SK-N-SH (cell line): Measurements from ENCODE around the gene ZNF559. TPM values are rescaled to one million over a fixed set of nuclear protein-coding genes. Genes with fewer than 3 reads are reported as not detected.

ENCODE experiments used
- CTCF ChIA-PET: fragments of 300-600, 350-600 bp; formaldehyde crosslinking; extraction: SDS; loops from one replicate; lab custom pipeline; 2021; lab: Yijun Ruan, JAX
- POLR2A ChIA-PET: fragments of 350-600 bp; sonication (Branson Sonifier 250); formaldehyde crosslinking; extraction: SDS; loops from one replicate; lab custom pipeline; 2020; ENCODE audit warnings: antibody characterized with exemption, inconsistent platforms; lab: Yijun Ruan, JAX
- DNase-seq: peaks from one replicate; pipeline ENCODE4 v3.0.0; 2012
- H2AFZ ChIP-seq: fragments of 200-600 bp; sonication (generic); 2 replicates; pipeline ENCODE4 v1.8.1; 2016; ENCODE audit warnings: antibody characterized with exemption, mild to moderate bottlenecking, low read depth
- H3F3A ChIP-seq: fragments of 200-600 bp; sonication (generic); replicated peaks from 2 replicates; pipeline ENCODE3; 2016; ENCODE audit warnings: antibody characterized with exemption, mild to moderate bottlenecking; ENCODE audit not compliant: insufficient read depth
- H3K27ac ChIP-seq, 2 experiments: fragments of 200-500 bp in 1 of 2; fragments of 200-600 bp in 1 of 2; sonication (Bioruptor generic) in 1 of 2; sonication (generic), shearing (Covaris generic) in 1 of 2; 2 replicates each; pipeline versions ENCODE4 v1.5.1 to v1.6.1; 2014 to 2016; ENCODE audit warnings: low read depth in 2 of 2, inconsistent platforms in 1 of 2, low read length in 1 of 2, mild to moderate bottlenecking in 1 of 2, mixed read lengths in 1 of 2
- H3K27me3 ChIP-seq: fragments of 200-600 bp; sonication (generic), shearing (Covaris generic); 2 replicates; pipeline ENCODE4 v1.6.1; 2016; ENCODE audit warnings: mixed run types; ENCODE audit not compliant: insufficient read depth
- H3K36me3 ChIP-seq, 2 experiments: fragments of 200-500 bp in 1 of 2; fragments of 200-600 bp in 1 of 2; sonication (Bioruptor generic) in 1 of 2; sonication (generic) in 1 of 2; replicated peaks in 1 of 2; 2 replicates each; pipeline versions ENCODE3 to v1.5.1; 2014 to 2016; ENCODE audit warnings: low read length in 1 of 2, mild to moderate bottlenecking in 1 of 2; ENCODE audit not compliant: insufficient read depth in 2 of 2, control insufficient read depth in 1 of 2
- H3K4me1 ChIP-seq, 2 experiments: fragments of 200-500 bp in 1 of 2; fragments of 200-600 bp in 1 of 2; sonication (Bioruptor generic) in 1 of 2; sonication (generic), shearing (Covaris generic) in 1 of 2; 2 replicates each; pipeline versions ENCODE4 v1.5.1 to v1.6.1; 2014 to 2016; ENCODE audit warnings: low read depth in 1 of 2, low read length in 1 of 2, mixed run types in 1 of 2; ENCODE audit not compliant: insufficient read depth in 2 of 2, control insufficient read depth in 1 of 2
- H3K4me2 ChIP-seq: fragments of 200-600 bp; sonication (generic), shearing (Covaris generic); 2 replicates; pipeline ENCODE4 v1.6.1; 2017; ENCODE audit warnings: mixed run types
- H3K4me3 ChIP-seq, 2 experiments: fragments of 200-500 bp in 1 of 2; fragments of 200-600 bp in 1 of 2; sonication (Bioruptor generic) in 1 of 2; sonication (generic), shearing (Covaris generic) in 1 of 2; 2 replicates each; pipeline versions ENCODE4 v1.5.1 to v1.8.1; 2014 to 2016; ENCODE audit warnings: low read depth in 2 of 2, inconsistent platforms in 1 of 2, low read length in 1 of 2, mild to moderate bottlenecking in 1 of 2, mixed read lengths in 1 of 2, moderate library complexity in 1 of 2
- H3K79me2 ChIP-seq: fragments of 200-600 bp; sonication (generic); 2 replicates; pipeline ENCODE4 v1.8.1; 2017; ENCODE audit warnings: mild to moderate bottlenecking; ENCODE audit not compliant: insufficient read depth
- H3K9ac ChIP-seq: fragments of 200-600 bp; sonication (generic); 2 replicates; pipeline ENCODE4 v1.6.1; 2017; ENCODE audit warnings: mixed run types
- H3K9me2 ChIP-seq: fragments of 200-600 bp; sonication (generic); 2 replicates; pipeline ENCODE4 v1.6.1; 2017; ENCODE audit warnings: mixed run types
- H3K9me3 ChIP-seq: fragments of 200-600 bp; sonication (generic); 2 replicates; pipeline ENCODE4 v1.6.1; 2017; ENCODE audit warnings: mixed run types, mild to moderate bottlenecking, moderate library complexity
- H4K20me1 ChIP-seq: fragments of 200-600 bp; sonication (generic); 2 replicates; pipeline ENCODE4 v1.6.1; 2017; ENCODE audit warnings: mild to moderate bottlenecking, mixed run types; ENCODE audit not compliant: insufficient read depth
- FOSL2 ChIP-seq: IDR thresholded peaks from 2 replicates; pipeline ENCODE4 v1.4.0; 2012; ENCODE audit warnings: low read depth, mild to moderate bottlenecking, moderate library complexity, borderline replicate concordance
- FOXJ3 ChIP-seq: sonication (generic); formaldehyde crosslinking; IDR thresholded peaks from 2 replicates; pipeline ENCODE4 v1.5.1; 2020; ENCODE audit warnings: mild to moderate bottlenecking, missing genetic modification reagents
- FOXM1 ChIP-seq: IDR thresholded peaks from 2 replicates; pipeline ENCODE4 v1.4.0; 2012; ENCODE audit warnings: low read depth, mild to moderate bottlenecking
- GABPA ChIP-seq: IDR thresholded peaks from 2 replicates; pipeline ENCODE4 v1.4.0; 2012; ENCODE audit warnings: low read depth, mild to moderate bottlenecking
- IRF3 ChIP-seq: fragments of 150-350 bp; IDR thresholded peaks from 2 replicates; pipeline ENCODE4 v1.6.1; 2016; ENCODE audit warnings: mild to moderate bottlenecking, low read depth, low read length
- MXI1 ChIP-seq: IDR thresholded peaks from 2 replicates; pipeline ENCODE4 v1.6.1; 2012; ENCODE audit warnings: mild to moderate bottlenecking, low read depth, low read length, improper control_type of control experiment
- RAD21 ChIP-seq: IDR thresholded peaks from 2 replicates; pipeline ENCODE4 v1.6.1; 2012; ENCODE audit warnings: mild to moderate bottlenecking, low read length
- REST ChIP-seq: IDR thresholded peaks from 2 replicates; pipeline ENCODE4 v1.6.1; 2012; ENCODE audit warnings: mild to moderate bottlenecking, low read depth, low read length, moderate library complexity
- RFX5 ChIP-seq: IDR thresholded peaks from 2 replicates; pipeline ENCODE4 v1.6.1; 2012; ENCODE audit warnings: mild to moderate bottlenecking, improper control_type of control experiment, low read length
- SIN3A ChIP-seq: IDR thresholded peaks from 2 replicates; pipeline ENCODE4 v1.6.1; 2012; ENCODE audit warnings: low read depth, mild to moderate bottlenecking, low read length, moderate library complexity, borderline replicate concordance
- SMC3 ChIP-seq: IDR thresholded peaks from 2 replicates; pipeline ENCODE4 v1.6.1; 2012; ENCODE audit warnings: low read depth, low read length, improper control_type of control experiment
- TAF1 ChIP-seq: IDR thresholded peaks from 2 replicates; pipeline ENCODE4 v1.6.1; 2012; ENCODE audit warnings: low read depth, mild to moderate bottlenecking, low read length, moderate library complexity, borderline replicate concordance
- WGBS: methylation state at CpG from one replicate; pipeline ENCODE4 v1.1.6; 2017; ENCODE audit warnings: low lambda C conversion rate; 5-methylcytosine and 5-hydroxymethylcytosine counted together
- polyA plus RNA-seq, 3 experiments: library from polyadenylated mRNA; depleted of rRNA; stranded (reverse); fragments of >200 nt; gene quantifications; 2 replicates each; pipeline ENCODE4 v1.2.3, GENCODE V29; 2012
- TF ChIP-seq, protein P1 (sequence below): IDR thresholded peaks from 2 replicates; pipeline ENCODE4 v1.4.0; 2012; ENCODE audit warnings: low read depth

Gene ZNF559
- polyA plus RNA-seq, 1 of the 3 experiments (the other 2 are of a cell fraction): 10.4 TPM

DNA sequence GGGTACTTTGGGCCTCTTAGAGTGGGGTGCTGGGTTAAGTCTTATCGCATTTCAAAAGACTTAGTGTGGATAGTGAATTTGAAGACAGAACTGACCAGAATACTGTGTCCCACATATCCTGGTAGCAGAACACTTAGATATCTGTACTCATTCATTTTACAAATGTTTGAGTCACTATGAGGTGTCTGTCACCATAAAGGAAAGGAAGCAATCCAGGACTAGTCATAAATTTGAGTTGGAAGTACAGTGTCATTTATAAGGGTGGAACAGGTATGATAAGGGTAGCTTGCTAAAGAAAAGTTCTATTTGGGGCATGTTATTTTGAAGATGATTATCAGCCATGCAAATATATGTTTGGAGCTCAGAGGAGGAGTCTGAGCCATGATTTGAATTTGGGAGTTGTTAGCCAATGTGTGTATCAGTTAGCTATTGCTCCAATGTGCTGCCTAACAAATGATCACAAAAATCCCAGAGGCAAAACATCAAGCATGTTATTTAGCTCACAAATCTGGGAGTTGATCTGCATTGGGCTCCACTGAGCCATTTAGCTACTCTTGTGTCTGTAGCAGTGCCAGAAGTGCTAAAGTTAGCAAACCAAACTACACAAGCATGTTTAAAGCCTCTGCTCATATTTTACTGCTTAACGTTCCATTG lies 34.6 kb upstream of the ZNF559 start:
- Histone ChIP-seq H4K20me1 (no peaks in the 10 kb centered on the region), H3K9me2 (no peaks in the 10 kb centered on the region), H3K4me2 (no peak overlapping the region), H3F3A (no peaks in the 10 kb centered on the region), H3K36me3 (peaks cover 0 to 40% of the 10 kb centered on the region in 2 experiments), H3K9ac (no peak overlapping the region), H3K79me2 (peaks cover 4% of the 10 kb centered on the region; the same call in 1 of the 2 replicates), H3K27ac (no peak overlapping the region), H3K27me3 (no peaks in the 10 kb centered on the region), H3K4me3 (no peak overlapping the region), H3K4me1 (no peaks in the 10 kb centered on the region), H3K9me3 (peaks cover 13% of the 10 kb centered on the region), H2AFZ (no peak overlapping the region)
- no peak for DNase-seq
- POLR2A ChIA-PET: no interaction called here
- TF ChIP-seq REST: no peak
- no peak for TF ChIP-seq FOXJ3 (CRISPR knock-in tag)
- TF ChIP-seq MXI1: no peak
- no peak for TF ChIP-seq TAF1
- no peak for TF ChIP-seq SMC3
- TF ChIP-seq FOSL2: no peak
- TF ChIP-seq FOXM1: no peak
- TF ChIP-seq GABPA: no peak
- no peak for TF ChIP-seq RAD21
- TF ChIP-seq, protein P1, sequence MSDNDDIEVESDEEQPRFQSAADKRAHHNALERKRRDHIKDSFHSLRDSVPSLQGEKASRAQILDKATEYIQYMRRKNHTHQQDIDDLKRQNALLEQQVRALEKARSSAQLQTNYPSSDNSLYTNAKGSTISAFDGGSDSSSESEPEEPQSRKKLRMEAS: no peak
- no peak for TF ChIP-seq IRF3
- TF ChIP-seq SIN3A: no peak
- TF ChIP-seq RFX5: no peak
- CTCF ChIA-PET: no interaction called here
- WGBS: 69% methylated on average over 2 of the region's 2 CpGs
